Inflammatory macrophage (primary cell): Measurements from ENCODE around the gene TP53I13.

ENCODE experiments used
- DNase-seq, 2 donors: peaks; one replicate each; pipeline ENCODE4 v3.0.0-alpha.2; 2020 to 2022

The TP53I13 gene

DNA sequence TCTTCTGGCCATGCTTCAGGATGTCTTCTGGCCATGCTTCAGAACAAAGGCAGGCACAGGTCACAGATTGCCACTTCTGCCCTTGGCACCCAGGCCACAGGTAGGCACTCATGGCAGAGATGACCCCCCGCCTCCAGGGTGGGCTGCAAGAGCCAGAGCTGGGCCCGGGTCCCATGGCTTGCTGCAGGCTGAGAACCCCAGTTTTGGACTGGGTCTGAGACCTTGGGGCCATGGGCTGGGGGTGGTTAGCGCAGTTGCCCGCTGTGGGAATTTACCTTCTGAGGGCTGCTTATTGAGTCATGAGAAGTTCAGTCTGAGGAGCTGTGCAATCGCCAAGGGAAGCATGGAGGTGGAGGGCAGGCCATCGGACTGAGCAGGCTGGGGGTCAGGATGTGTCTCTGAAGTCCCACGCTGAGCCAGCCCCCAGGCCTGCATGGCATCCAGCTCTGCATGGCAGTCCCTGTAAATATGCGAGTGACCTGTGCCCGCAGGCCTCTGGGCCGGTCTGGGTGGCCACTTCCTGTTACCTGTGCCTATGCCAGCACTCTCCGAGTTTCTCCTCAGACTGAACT is 26.1 kb downstream of the TP53I13 start:
- DNase-seq, result no peak

DNA sequence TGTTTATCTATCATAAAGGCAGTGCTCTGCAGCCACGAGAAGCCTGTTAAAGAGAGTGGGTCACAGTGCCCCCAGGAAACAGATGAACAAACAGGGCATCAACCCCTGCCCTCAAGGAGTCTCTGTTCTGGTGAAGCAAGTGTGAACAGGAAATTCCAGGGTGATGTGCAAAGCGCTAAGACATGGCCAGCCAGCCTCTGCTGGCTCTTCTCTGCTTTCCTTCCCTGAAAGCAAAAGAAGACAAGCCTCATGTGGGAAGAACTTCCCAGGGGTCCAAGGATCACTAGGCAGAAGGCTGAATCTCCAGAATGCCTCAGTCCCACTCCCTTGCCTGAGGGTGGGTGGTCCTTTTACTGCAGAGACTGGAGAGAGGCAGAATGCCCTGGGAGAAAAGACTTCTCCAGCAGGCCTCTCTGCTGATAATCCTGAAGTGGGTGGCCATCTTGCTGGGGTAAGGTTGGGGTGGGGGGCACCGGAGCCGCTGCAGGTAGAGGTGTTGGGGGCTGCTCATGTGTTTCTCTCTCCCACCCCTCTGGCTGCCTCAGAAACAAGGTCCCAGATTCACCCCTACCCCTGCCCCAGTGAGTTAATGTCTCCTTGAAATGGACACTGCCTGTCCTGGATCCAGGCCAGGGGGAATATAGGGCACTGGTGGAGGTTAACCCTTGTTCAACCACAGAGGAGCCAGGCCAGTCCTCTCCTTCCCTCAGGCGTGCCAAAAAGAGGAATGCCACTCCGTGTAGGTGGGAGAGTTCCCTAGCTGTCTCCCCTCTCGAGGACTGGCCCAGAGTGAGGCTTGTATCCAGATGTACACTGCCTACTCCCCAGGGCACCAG is 26.8 kb downstream of the TP53I13 start:
- no peak for DNase-seq

DNA sequence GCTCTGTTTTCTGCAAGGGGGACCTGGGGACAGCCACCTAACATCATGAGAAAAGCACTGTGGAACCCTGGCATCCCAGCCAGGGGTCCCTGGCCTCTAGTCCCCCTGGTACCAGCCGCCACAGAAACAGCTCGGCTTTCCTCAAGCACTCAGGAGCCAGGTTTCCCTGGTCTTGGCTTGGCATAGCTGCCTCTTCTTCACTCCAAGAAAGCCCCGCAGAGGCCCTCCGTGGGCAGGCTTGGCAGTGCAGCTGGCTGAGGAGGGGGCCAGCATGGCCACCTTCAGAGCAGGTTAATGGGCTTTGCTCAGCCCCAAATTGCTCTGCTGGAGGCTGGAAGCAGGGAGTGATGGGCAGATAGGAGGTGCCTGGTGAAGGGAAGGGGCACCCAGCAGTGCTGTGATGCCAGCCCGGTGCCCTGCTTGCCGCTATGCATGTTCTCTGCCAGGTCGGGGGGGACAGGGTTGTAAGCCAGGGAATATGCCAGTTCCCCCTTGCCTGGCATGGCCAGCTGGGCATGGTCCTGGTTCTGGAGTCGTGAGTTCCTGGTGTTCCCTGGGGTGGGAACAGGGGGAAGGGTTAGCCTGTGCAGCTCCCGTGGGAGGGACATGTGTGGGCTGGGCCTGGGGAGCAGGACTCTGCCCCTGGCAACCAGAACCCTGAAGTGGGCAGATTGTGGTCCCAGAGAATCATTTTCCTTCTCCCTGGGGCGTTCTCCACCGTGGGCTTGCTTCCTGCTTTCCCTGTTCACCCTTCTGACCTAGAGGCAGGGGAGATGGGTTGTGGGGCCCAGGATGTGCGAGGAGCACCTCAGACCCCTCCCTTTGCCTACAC is 27.7 kb downstream of the TP53I13 start:
- no peak for DNase-seq

DNA sequence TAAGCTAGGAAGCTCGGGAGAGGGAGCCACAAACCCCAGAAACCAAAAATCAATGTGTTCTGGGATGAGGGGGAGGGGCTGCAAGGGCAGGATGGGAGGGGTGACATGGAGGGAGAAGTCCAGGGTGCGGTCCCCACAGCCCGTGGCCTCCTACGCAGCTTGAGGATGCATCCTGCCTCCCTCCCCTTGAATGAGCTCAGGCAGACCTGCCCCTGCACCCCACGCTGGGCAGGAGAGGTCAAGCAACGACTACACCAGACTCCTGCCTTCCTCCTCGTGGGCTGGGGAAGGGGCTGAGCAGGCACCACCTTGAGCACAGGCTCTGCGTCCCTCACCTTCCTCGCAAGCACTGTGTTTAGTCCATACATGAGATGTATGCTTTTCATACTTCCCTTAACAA is 28.3 kb downstream of the TP53I13 start:
- DNase-seq, result no peak

DNA sequence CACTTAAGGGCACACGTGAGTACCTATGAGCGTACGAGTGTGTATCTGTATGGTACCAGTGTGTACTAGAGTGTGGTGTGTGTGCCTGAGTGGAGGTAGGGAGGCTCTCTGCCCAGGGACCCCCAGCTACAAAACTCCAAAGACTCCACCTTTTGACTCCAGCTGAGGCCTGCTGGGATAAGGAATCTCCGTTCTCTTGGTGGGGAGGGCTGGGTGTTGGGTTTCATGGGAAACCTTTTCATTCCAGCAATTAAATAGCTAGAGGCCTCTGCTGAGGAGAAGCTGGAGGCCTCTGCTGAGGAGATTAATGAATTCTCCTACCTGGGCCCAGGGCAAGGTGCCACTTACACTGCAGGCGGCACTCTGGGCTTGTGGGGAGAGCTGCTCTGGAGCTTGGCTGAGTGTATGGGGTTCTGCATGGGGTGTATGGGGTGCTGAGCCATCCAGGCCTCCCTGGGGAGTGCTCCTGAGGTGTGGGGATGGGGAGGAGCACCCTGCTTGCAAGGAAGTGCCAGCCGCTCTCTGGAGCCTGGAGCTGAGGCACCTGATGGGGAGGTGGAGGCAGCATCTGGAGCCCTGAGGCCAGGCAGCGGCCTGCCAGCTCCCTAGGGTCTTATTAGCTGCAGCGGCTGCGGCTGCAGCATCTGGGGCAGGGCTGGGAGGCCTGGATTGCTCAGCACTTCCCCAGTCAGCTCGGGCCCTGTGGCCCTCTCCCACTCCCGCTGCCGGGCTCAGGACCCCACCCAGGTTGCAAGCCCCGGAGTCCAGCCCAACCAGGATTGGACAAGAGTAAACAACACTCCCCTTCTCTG is 29.1 kb downstream of the TP53I13 start:
- no peak for DNase-seq

DNA sequence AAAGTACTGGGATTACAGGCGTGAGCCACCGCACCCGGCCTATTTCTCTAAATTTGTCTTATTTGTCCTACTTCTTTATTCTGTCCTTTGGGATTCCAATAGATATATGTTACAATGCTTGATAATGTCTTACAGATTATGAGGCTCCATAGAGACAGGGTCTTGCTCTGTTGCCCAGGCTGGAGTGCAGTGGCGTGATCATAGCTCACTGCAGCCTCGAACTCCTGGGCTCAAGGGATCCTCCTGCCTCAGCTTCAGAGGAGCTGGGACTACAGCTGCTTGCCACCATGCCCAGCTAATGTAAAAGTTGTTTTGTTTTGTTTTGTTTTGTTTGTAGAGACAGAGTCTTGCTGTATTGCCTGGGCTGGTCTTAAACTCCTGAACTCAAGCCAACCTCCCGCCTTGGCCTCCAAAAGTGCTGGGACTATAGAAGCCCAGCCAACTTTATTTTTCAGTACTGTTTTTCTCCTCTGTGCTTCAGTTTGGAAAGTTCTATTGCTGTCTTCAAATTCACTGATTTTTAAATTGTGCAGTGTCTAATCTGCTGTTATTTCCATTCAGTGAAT is 34.7 kb downstream of the TP53I13 start:
- DNase-seq, result no peak

DNA sequence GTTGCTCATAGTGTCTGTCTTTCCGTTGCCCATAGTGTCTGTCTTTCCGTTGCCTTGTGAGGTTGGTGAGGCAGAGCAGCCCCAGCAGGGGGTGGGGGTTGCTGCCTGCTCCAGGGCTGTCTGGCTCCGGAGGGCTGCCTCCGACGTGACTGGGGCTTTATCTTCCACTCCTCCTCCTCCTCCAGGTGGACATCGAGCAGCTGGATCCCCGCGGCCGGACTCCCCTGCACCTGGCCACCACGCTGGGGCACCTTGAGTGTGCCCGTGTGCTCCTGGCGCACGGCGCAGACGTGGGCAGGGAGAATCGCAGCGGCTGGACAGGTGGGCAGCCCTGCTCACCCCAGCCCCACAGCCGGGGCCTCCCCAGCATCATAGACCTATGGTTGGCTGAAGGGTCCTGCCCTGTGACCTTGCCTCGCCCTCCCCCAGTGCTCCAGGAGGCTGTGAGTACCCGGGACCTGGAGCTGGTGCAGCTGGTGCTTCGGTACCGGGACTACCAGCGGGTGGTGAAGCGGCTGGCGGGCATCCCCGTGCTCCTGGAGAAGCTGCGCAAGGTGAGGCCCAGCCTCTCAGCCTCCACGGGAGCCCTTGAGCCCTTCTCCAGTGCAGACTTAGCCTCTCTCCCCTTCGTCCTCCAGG is 39.2 kb downstream of the TP53I13 start:
- no peak for DNase-seq

DNA sequence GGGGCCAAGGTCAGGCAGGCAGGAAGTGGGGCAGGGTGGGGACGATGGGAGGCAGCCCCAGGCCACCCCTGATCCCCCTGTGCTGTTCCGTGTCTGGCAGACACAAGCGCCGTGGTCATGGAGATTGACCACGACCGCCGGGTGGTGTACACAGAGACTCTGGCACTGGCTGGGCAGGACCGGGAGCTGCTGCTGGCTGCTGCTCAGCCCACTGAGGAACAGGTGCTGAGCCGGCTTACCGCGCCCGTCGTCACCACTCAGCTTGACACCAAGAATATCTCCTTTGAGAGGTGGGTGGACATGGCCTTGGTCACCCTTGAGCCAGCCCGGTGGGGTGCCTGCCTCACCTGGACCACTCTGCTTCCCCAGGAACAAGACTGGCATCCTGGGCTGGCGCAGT is 40.5 kb downstream of the TP53I13 start:
- no peak for DNase-seq

DNA sequence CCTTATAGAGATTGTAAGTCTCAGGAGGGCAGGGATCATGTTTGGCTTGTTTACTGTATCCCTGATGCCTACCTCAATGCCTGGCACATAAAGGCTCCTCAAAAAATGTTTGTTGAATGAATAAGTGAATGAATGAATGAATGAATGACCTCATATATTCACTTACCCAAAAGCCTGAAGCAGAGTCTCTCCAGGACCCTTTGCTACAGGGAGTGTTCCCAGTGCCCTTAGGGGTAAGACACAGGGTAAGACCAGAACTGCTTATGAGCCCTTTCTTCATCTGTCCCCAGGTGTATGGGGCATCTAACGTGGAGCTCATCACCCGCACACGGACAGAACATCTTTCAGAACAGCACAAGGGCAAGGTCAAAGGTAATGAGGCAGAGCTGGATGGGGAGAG is 41.9 kb downstream of the TP53I13 start:
- DNase-seq, result no peak

DNA sequence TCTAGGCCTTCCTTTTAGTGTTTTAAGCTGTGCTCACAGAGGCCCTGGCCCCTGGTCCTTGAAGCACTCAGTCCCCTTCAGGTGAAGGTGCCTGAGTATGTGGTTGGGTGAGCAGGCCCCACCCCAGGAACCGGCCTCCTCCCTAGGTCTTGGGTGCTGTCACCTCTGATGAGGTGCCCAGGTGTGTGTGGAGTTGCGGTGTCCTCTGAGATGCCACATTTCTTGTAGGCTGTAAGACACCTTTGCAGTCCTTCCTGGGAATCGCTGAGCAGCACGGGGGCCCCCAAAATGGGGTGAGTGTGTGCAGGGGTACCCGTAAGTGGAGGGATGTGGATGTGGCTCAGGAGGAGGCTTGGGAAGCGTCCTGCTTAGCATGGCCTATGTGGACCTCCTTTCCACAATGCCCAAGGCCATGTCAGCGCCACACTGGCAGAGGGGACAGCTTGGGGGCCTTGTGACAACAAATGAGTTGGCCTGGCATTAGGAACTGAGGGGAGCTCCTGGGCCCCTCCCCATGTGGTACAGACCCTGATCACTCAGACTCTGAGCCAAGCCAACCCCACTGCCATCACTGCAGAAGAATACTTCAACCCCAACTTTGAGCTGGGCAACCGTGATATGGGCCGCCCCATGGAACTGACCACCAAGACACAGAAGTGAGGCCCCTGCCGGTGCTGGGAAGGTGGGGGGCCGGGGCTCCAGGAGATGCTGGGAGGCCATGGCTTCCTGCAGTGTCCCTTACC is 43.0 kb downstream of the TP53I13 start:
- no peak for DNase-seq

DNA sequence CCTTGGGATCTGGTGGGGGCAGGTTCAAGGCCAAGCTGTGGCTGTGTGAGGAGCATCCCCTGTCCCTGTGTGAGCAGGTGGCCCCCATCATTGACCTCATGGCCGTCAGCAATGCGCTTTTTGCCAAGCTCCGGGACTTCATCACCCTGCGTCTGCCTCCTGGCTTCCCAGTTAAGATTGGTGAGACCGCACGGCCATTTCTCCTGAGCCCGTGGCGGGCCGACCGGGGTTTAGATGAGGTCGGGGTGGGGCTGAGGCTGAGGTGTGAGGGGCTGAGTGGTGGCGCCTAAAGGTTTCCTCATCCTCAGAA is 43.5 kb downstream of the TP53I13 start:
- DNase-seq, result no peak

DNA sequence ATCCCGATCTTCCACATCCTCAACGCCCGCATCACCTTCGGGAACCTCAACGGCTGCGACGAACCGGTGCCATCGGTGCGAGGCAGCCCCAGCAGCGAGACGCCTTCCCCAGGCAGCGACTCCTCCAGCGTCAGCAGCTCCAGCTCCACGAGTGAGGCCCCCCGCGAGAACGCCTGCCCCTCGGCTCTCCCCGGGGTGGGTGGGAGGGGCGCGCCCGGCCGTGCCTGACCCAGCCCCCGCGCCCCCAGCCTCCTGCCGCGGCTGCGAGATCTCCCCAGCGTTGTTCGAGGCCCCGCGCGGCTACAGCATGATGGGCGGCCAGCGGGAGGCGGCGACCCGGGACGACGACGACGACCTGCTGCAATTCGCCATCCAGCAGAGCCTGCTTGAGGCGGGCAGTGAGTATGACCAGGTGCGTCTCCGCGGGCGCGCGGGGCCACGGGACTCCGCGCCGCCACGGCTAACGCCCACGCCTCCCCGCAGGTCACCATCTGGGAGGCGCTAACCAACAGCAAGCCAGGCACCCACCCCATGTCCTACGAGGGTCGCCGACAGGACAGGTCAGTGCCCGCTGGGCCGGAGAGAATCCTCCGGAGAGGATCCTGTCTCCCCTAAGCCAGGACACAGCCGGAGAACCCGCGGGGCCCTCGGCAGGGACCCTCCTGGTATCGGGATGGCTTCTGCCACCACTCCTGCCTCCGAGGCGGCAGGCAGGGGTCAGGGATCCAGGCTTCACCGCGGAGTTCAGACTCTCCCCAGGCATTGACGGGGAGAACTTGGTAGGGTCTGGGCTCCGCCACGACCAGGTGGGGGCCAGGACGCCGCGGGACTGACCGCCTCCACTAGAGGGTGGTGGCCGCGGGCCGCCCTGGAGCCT is 44.1 kb downstream of the TP53I13 start:
- no peak for DNase-seq

DNA sequence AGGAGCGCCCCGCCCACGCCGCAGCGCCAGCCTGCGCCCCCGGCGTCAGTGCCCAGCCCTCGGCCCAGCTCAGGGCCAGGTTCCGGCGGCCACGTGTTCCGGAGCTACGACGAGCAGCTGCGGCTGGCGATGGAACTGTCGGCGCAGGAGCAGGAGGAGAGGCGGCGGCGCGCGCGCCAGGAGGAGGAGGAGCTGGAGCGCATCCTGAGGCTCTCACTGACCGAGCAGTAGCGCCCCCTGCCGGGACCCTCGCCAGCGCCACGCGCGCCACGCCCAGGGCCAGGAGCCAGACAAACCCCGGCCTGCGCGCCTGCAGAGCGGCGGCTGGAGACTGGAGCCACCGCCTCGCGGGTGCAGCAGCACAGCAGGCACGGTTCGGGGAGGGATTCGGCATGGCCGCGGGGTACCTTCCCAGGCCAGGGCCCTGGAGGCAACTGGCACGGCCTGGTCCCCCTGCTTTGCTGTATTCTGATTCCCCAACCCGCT is 44.9 kb downstream of the TP53I13 start:
- peak; percentile 95 for DNase-seq

DNA sequence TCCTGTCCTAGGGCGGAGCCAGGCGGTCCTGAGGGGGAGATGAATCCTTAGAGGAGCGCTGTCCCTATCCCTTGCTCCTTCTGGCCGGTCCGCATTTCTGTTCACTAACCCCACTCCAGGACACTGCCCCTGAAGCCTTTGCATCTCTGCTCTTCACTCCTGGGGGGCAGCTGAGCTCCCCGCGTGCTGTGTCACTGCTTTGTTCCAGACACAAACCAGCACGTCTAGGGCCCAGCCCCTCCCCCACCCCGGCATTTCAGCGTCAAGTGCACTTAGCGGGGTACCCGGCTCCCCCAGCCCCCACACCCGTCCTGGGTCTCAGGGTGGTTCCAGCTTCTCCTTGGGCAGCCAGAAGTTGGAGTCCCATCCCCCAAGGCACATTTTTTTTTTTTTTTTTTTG is 45.4 kb downstream of the TP53I13 start:
- no peak for DNase-seq

DNA sequence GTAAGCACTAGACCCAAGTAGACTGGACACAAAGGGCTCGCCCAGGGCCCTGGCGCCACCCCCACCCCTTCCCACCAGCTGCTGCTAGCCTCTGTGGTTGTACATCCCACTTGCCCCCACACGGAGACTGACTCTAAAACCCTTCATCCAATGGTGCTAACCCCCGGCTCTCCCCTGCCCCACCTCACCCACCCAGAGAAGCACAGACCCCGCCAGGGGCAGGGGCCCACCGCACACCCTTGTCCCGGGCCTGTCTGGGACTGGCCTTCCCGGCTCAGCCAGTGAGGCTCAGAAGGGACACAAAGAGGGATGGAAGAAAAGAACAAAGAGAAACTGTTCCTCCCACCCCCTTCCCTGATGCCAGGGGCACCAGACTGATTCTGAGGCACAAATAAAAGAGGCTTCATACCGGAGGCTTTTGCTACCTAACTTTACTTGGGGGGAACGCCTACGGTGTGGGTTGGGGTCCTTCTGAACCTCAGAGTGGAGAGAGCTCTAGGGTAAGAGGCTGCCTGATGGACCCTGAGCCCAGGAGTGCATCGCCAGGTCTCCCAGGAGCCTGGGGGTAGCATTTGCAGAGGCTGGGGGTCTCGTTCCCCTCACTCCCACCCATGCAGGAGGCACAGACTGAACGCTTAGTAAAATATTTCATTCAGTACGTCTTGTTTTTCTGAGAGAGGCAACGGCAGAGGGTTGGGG is 46.0 kb downstream of the TP53I13 start:
- DNase-seq, result no peak

DNA sequence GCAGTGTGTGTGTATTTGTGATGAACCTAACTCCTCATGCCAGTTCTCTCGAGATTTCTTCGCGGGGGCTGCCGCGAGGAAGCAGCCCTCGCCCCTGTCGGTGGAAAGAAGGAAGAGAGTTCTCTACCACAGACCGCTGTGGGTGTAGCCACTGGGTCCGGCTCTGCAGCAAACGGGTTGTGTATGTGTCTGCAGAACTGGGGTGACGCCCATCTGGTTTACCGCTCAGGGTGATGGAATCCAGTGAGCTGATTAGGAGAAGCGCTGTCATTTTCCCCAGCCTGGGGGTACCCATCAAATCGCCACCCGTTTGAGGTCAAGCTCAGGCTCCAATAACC is 46.5 kb downstream of the TP53I13 start:
- DNase-seq, result peak; percentile 83 to 88

DNA sequence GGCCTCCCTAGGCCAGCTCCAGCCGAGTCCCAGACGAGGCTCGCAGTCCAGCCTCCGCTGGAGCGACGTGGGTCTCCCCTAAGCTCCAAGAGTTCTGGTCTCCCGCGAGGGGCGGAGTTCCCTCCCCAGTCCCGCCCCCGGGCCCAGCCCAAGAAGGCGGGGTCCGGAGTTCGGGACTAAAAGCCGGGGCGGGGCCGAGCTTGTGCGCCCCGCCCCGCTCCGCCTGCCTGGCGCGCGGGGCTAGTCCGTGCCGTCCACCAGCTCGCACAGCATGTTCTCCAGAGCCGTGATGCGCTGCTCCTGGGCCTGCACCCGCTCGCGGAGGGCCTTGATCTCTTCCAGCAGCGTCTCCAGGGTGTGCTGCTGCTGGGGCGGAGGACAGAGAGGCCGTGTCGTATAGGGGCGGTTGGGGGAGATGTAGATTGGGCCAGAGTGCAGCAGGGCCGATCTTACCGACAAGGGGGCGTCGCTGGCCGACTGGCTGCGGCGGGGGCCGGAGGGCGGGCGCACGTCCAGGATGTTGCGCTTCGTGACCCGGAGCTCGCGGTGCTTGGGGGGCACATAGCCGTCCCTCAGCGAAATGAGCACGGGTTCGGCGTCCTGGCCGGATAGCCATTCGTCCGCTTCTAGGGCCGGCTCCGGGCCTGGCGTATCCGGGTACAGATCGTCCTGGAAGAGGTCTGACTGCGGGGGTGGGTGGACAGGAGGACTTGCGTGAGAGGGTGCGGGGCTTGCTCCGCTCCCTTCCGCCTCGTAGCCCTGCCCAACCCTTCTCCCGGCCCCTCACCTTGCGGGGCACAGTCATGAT is 47.2 kb downstream of the TP53I13 start:
- DNase-seq, result peak; percentile 88 to 93

DNA sequence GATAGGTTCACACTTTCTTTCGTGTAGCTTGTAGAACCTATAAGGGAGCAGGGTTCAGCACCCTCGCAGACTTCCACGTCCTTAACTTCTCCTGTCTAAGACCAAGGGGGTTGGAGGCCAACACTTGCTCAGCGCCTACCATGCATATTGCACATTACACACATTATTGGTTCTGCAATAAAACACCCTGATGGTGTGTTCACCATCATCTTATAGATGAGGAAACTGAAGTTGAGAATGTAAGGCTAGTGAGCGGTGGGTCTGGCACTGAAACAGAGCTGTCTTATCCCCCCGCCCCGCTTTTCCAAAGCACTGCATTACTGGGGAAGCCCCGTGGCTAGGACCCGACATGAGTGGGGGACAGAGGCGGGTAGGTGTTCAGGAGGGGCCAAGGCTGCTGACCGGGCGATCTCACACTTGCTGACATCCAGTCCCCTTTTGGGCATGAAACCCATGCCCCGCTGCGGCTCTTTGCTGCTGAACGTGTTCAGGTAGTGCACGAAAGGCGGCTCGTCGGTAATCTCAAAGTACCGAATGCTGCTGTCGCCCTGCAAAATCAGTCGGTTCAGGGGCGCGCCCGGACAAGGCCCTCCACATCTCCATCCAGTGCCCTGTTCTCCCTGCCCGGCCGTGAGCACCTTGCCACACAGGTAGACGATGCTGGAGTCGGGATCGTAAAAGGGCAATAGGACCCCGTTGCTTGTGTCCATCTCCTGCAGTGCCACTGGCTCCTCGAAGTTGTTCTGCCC is 48.0 kb downstream of the TP53I13 start:
- DNase-seq, result peak in 1 of 2 donors; percentile 31
